Tibial nerve (tissue), 4 donors: ENCODE data around the gene B3GAT1.

ENCODE experiments used
- EP300 ChIP-seq, 2 donors: sonication (generic); formaldehyde crosslinking; IDR thresholded peaks; one replicate each; pipeline ENCODE4 v1.6.1; 2017; ENCODE audit warnings: antibody characterized with exemption in 2 of 2, mild to moderate bottlenecking in 1 of 2
- POLR2A ChIP-seq, 2 donors: fragments of 450-650 bp; IDR thresholded peaks; one replicate each; pipeline ENCODE4 v1.6.1; 2017; ENCODE audit warnings: antibody characterized with exemption in 2 of 2, mild to moderate bottlenecking in 2 of 2, moderate library complexity in 2 of 2
- TF ChIP-seq, protein P1 (sequence below), 5 experiments: fragments of 200-600 bp in 3 of 5; fragments of 450-650 bp in 2 of 5; sonication (generic) in 3 of 5; IDR thresholded peaks; one replicate each; pipeline ENCODE4 v1.5.1; 2016 to 2019; ENCODE audit warnings: antibody characterized with exemption in 5 of 5, mild to moderate bottlenecking in 3 of 5, moderate library complexity in 2 of 5

DNA sequence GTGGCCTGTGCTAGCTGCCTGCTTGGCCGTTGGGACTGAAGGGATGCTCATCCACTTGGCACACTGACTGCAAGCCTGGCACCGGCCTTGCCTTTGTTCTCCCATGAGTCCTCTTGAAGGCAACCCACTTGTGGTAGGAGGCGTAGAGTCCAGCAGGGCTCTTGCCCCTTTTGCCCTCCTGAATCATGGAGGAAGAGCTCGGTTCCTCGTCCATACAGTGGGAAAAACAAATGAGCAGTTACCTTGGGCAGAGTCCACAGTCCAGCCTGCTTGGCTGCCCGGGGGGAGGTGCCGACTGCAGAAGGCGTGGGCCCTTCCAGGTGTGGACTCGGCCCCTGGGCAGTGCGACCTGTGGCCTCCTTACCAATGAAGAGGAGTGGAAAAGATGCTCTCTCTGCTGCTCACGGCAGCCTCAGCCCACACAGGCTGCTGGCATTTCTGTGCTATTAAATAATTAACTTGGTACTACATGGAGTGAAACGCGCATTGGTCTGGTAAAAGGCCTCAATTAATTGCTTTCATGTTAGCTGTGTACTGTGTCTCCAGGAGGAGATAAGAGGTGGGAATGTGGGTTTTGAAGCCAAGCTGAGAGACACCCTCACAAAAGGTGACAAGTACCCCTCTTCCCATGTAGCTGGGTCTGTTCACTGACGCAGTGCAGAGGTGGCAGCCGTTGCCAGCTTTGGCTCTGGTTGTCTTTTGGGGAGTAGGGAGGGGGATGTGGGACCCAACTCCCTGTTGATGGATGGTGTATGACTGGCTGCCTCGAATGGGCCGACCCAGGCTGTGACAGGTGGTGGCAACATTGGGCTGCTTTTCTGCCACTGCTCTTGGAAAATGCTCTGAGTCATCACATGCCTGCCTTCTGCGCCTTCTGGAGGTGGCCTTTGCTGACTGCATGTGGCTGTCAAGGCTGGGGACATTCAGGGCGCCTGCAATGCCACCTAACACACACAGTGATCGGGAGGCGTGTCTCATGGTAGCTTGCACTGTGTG lies 26.8 kb upstream of the B3GAT1 start:
- TF ChIP-seq, protein P1, sequence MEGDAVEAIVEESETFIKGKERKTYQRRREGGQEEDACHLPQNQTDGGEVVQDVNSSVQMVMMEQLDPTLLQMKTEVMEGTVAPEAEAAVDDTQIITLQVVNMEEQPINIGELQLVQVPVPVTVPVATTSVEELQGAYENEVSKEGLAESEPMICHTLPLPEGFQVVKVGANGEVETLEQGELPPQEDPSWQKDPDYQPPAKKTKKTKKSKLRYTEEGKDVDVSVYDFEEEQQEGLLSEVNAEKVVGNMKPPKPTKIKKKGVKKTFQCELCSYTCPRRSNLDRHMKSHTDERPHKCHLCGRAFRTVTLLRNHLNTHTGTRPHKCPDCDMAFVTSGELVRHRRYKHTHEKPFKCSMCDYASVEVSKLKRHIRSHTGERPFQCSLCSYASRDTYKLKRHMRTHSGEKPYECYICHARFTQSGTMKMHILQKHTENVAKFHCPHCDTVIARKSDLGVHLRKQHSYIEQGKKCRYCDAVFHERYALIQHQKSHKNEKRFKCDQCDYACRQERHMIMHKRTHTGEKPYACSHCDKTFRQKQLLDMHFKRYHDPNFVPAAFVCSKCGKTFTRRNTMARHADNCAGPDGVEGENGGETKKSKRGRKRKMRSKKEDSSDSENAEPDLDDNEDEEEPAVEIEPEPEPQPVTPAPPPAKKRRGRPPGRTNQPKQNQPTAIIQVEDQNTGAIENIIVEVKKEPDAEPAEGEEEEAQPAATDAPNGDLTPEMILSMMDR (IDR thresholded peaks at IDR 0.05): no peak
- no peak for TF ChIP-seq POLR2A (IDR thresholded peaks at IDR 0.05)
- no peak for TF ChIP-seq EP300 (IDR thresholded peaks at IDR 0.05)
